RWPE1 (cell line): ENCODE results near the gene ALPL.
A peak's percentile ranks its signal among the peaks of the same experiment; 100 is the strongest.
"Not testable (repeated sequence)": the region's sequence is repeated elsewhere in the genome, so short reads cannot be mapped to it uniquely, and the experiment has no call there.

ENCODE experiments used
- CTCF ChIA-PET: fragments of 350-600 bp; sonication (Branson Sonifier 250); formaldehyde crosslinking; extraction: SDS; loops from one replicate; lab custom pipeline; 2021; lab: Yijun Ruan, JAX
- POLR2A ChIA-PET: fragments of 400-600 bp; formaldehyde crosslinking; extraction: SDS; loops from one replicate; lab custom pipeline; 2020; ENCODE audit warnings: antibody characterized with exemption; ENCODE audit not compliant: low non-redundant PET; lab: Yijun Ruan, JAX
- DNase-seq: peaks from one replicate; pipeline ENCODE4 v3.0.0; 2012; ENCODE audit warnings: low spot score
- H3K27ac ChIP-seq: fragments of 450-650 bp; 2 replicates; pipeline ENCODE4 v1.5.1; 2017
- TF ChIP-seq, protein P1 (sequence below): fragments of 450-650 bp; conservative IDR thresholded peaks from 2 replicates; pipeline ENCODE4 v1.5.1; 2017; ENCODE audit warnings: low read depth, mild to moderate bottlenecking

Gene ALPL

GRCh38 chr1:21509351-21510112, at the start of gene ALPL:
Gene ALPL (plus strand): TSS chr1:21509423. CDS start chr1:21554082, 44,659 bp downstream.
- POLR2A ChIA-PET = no interaction called here

DNA sequence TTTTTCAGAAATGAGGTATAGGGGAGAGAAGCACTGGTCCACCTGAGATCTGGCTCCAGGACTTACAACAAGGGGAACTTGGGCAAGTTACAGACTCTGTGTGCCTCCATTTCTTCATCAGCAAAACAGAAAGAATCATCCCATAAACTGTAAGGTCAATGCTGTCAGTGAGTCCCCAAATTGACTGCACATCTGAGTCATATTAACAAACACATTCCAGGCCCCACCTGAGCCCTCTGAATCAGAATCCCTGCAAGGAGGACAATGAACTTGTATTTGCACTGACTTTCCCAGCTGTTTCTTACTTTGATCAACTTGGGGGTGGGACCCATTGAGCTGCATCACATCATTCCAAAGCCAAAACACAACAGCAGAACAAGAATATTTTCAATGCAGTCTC, 44.1 kb upstream of the ALPL start:
- POLR2A ChIA-PET, CTCF ChIA-PET, DNase-seq, H3K27ac ChIP-seq: not testable (repeated sequence)

More at GRCh38 chr1:21509351-21510112, at the start of gene ALPL:
- no peak within 1 kb of the TSS for H3K27ac ChIP-seq
- DNase-seq = no peak
- CTCF ChIA-PET = interaction anchor here (0.6 to 1.1 kb wide), 7 partner anchors 12 to 1690 kb away, joined by 3 to 6 read pairs (median 4); partner anchors contain the start of gene RAP1GAP
- TF ChIP-seq, protein P1, sequence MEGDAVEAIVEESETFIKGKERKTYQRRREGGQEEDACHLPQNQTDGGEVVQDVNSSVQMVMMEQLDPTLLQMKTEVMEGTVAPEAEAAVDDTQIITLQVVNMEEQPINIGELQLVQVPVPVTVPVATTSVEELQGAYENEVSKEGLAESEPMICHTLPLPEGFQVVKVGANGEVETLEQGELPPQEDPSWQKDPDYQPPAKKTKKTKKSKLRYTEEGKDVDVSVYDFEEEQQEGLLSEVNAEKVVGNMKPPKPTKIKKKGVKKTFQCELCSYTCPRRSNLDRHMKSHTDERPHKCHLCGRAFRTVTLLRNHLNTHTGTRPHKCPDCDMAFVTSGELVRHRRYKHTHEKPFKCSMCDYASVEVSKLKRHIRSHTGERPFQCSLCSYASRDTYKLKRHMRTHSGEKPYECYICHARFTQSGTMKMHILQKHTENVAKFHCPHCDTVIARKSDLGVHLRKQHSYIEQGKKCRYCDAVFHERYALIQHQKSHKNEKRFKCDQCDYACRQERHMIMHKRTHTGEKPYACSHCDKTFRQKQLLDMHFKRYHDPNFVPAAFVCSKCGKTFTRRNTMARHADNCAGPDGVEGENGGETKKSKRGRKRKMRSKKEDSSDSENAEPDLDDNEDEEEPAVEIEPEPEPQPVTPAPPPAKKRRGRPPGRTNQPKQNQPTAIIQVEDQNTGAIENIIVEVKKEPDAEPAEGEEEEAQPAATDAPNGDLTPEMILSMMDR = peak; percentile 10; the same call in 1 of the 2 replicates

GRCh38 chr1:21467946-21468345, 41.3 kb upstream of the ALPL start:
- CTCF ChIA-PET = interaction anchor here (0.7 kb wide), 1 partner anchor 190 kb away, joined by 3 read pairs; no protein-coding TSS in a partner anchor
- DNase-seq, POLR2A ChIA-PET: not testable (repeated sequence)

GRCh38 chr1:21468599-21468998, 40.6 kb upstream of the ALPL start:
- no peak overlapping the region for H3K27ac ChIP-seq
- POLR2A ChIA-PET = no interaction called here
- no peak for DNase-seq
- CTCF ChIA-PET = interaction anchor here (0.7 kb wide), 1 partner anchor 190 kb away, joined by 3 read pairs; no protein-coding TSS in a partner anchor
- TF ChIP-seq, protein P1 = no peak

More at GRCh38 chr1:21467946-21468345, 41.3 kb upstream of the ALPL start:
- not testable (repeated sequence) for H3K27ac ChIP-seq

DNA sequence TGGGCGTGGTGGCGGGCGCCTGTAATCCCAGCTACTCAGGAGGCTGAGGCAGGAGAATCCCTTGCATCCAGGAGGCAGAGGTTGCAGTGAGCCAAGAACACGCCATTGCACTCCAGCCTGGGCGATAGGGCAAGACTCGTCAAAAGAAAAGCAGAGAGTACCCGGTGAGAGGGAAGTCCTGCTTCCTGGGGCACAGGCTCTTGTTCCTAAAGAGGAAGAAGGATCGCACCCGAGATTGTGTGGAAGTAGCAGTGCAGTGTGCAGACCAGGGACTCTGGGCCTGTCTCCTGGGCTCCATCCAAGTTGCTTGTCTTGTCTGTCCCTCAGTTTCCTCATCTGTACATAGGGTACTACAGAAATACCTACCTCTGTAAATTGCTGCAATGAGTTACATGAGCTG, 39.6 kb upstream of the ALPL start:
- TF ChIP-seq, protein P1 = no peak
- CTCF ChIA-PET = no interaction called here
- POLR2A ChIA-PET = no interaction called here
- no peak for DNase-seq
- no peak overlapping the region for H3K27ac ChIP-seq

GRCh38 chr1:21472861-21473260, 36.4 kb upstream of the ALPL start:
- POLR2A ChIA-PET = no interaction called here
- TF ChIP-seq, protein P1 = no peak
- H3K27ac ChIP-seq = no peak overlapping the region
- DNase-seq = no peak
- CTCF ChIA-PET = interaction anchor here (0.6 kb wide), 1 partner anchor 16 kb away, joined by 5 read pairs; no protein-coding TSS in a partner anchor

- DNase-seq = no peak
- TF ChIP-seq, protein P1 = no peak
- ChIA-PET CTCF (no interaction called here), POLR2A (no interaction called here)
- H3K27ac ChIP-seq = no peak overlapping the region
These were observed 30.9 kb upstream of the ALPL start for GRCh38 chr1:21478356-21478755.

DNA sequence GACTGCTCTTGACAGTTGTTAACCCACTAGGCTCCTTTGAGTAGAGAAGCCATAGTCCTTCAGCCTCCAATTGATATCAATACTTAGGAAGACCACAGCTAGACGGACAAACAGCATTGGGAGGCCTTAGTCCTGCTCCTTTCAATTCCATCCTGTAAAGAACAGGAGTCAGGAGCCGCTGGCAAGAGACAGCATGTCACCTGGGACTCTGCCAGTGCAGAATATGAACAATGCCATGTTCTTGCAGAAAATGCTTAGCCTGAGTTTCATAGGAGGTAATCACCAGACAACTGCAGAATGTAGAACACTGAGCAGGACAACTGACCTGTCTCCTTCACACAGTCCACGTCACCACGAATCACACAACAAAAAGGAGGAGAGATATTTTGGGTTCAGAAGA, 25.3 kb upstream of the ALPL start:
- POLR2A ChIA-PET, CTCF ChIA-PET, DNase-seq, H3K27ac ChIP-seq: not testable (repeated sequence)
